ENCODE data around the gene FAM170B.

FAM170B gene

DNA sequence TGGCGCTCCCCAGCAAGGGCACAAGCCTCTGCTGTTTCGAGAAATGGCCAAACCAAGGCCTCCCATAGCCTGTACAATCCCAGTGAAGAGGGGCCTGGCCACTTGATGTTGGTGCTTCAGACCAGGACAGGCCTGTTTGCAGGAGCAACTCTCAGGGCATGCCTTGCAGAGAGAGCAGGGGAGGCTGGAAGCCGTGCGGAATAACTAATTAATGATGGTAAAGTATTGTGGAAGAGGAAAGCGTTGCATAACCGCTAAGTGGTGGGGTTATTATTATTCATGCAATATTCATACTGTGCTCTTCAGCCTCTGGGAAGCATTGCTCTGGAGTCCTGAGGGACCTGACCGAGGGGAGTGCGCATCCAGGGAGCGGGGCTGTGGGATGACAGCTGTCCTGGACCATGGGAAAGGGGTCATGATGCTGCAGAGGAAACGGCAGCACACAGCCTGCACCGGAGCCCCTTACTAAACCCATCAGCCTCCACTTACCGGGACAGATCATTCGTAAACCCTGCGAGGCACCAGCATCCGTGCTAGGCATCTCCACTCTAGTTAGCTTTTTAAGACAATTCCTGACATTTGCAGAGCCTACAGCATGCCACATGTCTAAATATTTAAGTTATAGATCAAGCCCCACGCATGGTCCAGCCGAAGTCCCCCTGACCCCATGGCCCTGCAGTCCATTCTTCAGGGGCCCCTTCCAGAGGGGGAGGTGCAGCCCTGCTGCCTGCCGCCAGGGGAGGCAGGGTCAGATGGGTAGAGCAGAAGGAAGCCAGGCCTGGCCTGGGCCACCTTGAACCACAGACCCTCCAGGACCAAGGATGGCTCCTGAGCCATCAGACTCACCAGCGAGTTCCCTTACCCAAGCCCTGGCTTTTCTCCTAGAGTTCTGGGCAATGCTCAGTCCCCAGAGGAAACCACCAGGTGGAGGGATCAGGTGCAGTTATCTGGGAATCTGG is 42.8 kb upstream of the FAM170B start:
- peak overlapping the region; percentile 25 to 96 (median 65); a peak in 21 of 22 replicates for H3K4me2 ChIP-seq
- H3K27ac ChIP-seq, result peak overlapping the region in 8 of 11 experiments; percentile 30 to 91 (median 73); a peak in 16 of 22 replicates
- H3K9me3 ChIP-seq (replicated peaks in 1 of 11), result no peaks in the 10 kb centered on the region
- H3K27me3 ChIP-seq, result no peaks in the 10 kb centered on the region
- H3K9ac ChIP-seq, result peak overlapping the region in 5 of 11 experiments; percentile 7 to 71 (median 58); a peak in 6 of 22 replicates
- peaks cover 0 to 88% (median 48%) of the 10 kb centered on the region in 11 experiments; a peak in 14 of 22 replicates for H4K20me1 ChIP-seq
- TF ChIP-seq Cebpa-rat (IDR thresholded peaks at IDR 0.05), result no peak
- peaks cover 0 to 17% (median 0%) of the 10 kb centered on the region in 11 experiments; a peak in 2 of 22 replicates for H3K36me3 ChIP-seq
- H3K4me3 ChIP-seq, result 0 out of 20 replicates have a peak overlapping the region, but pooled peaks of 1 of the 10 experiments have one; percentile 16
- H3K4me1 ChIP-seq, result peaks cover 57 to 100% (median 92%) of the 10 kb centered on the region in 10 experiments

- no peak overlapping the region for H3K4me3 ChIP-seq
- no peaks in the 10 kb centered on the region for H3K27me3 ChIP-seq
- peaks cover 0 to 17% (median 0%) of the 10 kb centered on the region in 11 experiments; a peak in 2 of 22 replicates for H3K36me3 ChIP-seq
- H4K20me1 ChIP-seq, result peaks cover 0 to 92% (median 55%) of the 10 kb centered on the region in 11 experiments; a peak in 14 of 22 replicates
- H3K4me1 ChIP-seq, result peaks cover 57 to 100% (median 94%) of the 10 kb centered on the region in 10 experiments
- no peak for TF ChIP-seq Cebpa-rat (IDR thresholded peaks at IDR 0.05)
- peak overlapping the region in 7 of 11 experiments; percentile 68 to 96 (median 88); a peak in 12 of 22 replicates for H3K4me2 ChIP-seq
- 0 out of 22 replicates have a peak overlapping the region, but pooled peaks of 1 of the 11 experiments have one; percentile 1 for H3K9ac ChIP-seq
- H3K27ac ChIP-seq, result peak overlapping the region in 6 of 11 experiments; percentile 10 to 91 (median 46); a peak in 7 of 22 replicates
- no peaks in the 10 kb centered on the region for H3K9me3 ChIP-seq (replicated peaks in 1 of 11)
These were observed 41.9 kb upstream of the FAM170B start for GRCh38 chr10:49175587-49176309.

GRCh38 chr10:49174926-49175500 is 41.2 kb upstream of the FAM170B start:
- no peaks in the 10 kb centered on the region for H3K27me3 ChIP-seq
- H3K9ac ChIP-seq, result peak overlapping the region in 4 of 11 experiments; percentile 1 to 43 (median 33); a peak in 4 of 22 replicates
- no peaks in the 10 kb centered on the region for H3K9me3 ChIP-seq (replicated peaks in 1 of 11)
- peak overlapping the region; percentile 46 to 96 (median 72) for H3K4me2 ChIP-seq
- H3K27ac ChIP-seq, result peak overlapping the region in 8 of 11 experiments; percentile 8 to 72 (median 46); a peak in 12 of 22 replicates
- no peak overlapping the region for H3K4me3 ChIP-seq
- peaks cover 0 to 17% (median 0%) of the 10 kb centered on the region in 11 experiments; a peak in 2 of 22 replicates for H3K36me3 ChIP-seq
- peaks cover 0 to 92% (median 63%) of the 10 kb centered on the region in 11 experiments; a peak in 14 of 22 replicates for H4K20me1 ChIP-seq
- no peak for TF ChIP-seq Cebpa-rat (IDR thresholded peaks at IDR 0.05)
- H3K4me1 ChIP-seq, result peaks cover 50 to 100% (median 90%) of the 10 kb centered on the region in 10 experiments

DNA sequence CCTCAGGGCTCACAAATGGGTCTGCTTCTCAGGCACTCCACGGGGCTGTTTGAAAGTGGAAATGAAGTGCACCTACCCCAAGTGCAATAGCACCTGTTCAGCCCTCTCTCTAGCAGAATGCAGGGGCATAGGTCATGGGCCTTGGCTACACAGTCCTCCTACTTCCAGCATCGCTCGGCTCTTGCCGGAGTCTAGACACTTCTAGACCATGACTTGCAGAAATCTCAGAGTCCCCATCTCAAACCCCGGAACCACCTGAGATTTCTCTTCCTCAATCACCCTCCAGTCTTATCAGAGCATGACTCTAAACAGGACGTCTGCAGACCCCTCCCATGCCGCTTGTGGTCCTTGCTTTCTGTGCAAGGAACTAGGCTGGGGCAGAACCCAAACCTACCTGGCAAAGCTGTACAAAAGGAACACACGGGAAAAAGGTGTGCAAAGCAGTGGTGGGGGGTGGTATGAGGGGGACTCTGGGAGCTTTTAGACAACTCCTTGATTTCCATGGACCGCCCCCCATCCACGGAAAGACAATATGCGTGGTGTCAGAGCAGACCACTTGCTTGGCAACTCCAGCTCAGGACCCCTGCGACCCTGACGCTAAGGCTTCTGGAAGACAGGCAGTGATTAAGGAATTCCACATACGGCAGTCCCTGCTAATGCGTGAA is 40.6 kb upstream of the FAM170B start:
- Histone ChIP-seq H3K4me1 (peaks cover 46 to 100% (median 87%) of the 10 kb centered on the region in 10 experiments), H3K4me2 (peak overlapping the region; percentile 46 to 96 (median 72)), H3K36me3 (peaks cover 0 to 17% (median 0%) of the 10 kb centered on the region in 11 experiments; a peak in 2 of 22 replicates), H3K27ac (peak overlapping the region in 10 of 11 experiments; percentile 14 to 72 (median 44); a peak in 18 of 22 replicates), H3K9me3 (replicated peaks in 1 of 11) (no peaks in the 10 kb centered on the region), H3K4me3 (no peak overlapping the region), H3K9ac (peak overlapping the region in 3 of 11 experiments; percentile 32 to 43 (median 41); a peak in 4 of 22 replicates), H4K20me1 (peaks cover 0 to 92% (median 59%) of the 10 kb centered on the region in 11 experiments; a peak in 14 of 22 replicates), H3K27me3 (no peaks in the 10 kb centered on the region)
- TF ChIP-seq Cebpa-rat (IDR thresholded peaks at IDR 0.05), result no peak

DNA sequence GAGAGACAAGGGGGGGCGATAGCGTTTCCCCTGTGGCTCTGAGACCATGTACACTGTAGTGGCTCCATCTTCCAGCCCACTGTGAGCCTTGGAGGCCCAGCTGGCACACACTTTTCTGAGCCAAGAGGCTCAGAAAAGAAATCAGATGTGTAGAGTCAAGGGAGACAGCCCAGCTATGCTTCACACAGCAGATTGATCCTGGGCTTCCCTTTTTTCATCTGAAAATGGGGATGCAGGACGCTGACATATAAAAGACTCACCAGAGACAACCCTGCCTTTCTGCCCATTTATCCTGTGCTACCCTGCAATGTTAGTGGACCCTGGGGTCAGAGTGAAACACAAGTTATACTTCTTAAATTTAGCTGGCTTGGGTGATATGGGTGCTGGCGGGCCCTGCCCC is 40.0 kb upstream of the FAM170B start:
- H3K27me3 ChIP-seq, result no peaks in the 10 kb centered on the region
- H3K9ac ChIP-seq, result peak overlapping the region in 2 of 11 experiments; percentile 32 to 41; a peak in 2 of 22 replicates
- H3K9me3 ChIP-seq (replicated peaks in 1 of 11), result no peaks in the 10 kb centered on the region
- H3K36me3 ChIP-seq, result peaks cover 0 to 17% (median 0%) of the 10 kb centered on the region in 11 experiments; a peak in 2 of 22 replicates
- no peak overlapping the region for H3K4me3 ChIP-seq
- H3K4me1 ChIP-seq, result peaks cover 46 to 100% (median 86%) of the 10 kb centered on the region in 10 experiments
- peak overlapping the region in 9 of 11 experiments; percentile 14 to 72 (median 54); a peak in 17 of 22 replicates for H3K27ac ChIP-seq
- H3K4me2 ChIP-seq, result peak overlapping the region; percentile 46 to 96 (median 72)
- H4K20me1 ChIP-seq, result peaks cover 0 to 94% (median 64%) of the 10 kb centered on the region in 11 experiments; a peak in 14 of 22 replicates
- no peak for TF ChIP-seq Cebpa-rat (IDR thresholded peaks at IDR 0.05)

GRCh38 chr10:49173201-49173772 is 39.5 kb upstream of the FAM170B start:
- H4K20me1 ChIP-seq, result peaks cover 0 to 93% (median 64%) of the 10 kb centered on the region in 11 experiments; a peak in 14 of 22 replicates
- H3K9ac ChIP-seq, result no peak overlapping the region
- H3K27ac ChIP-seq, result peak overlapping the region in 8 of 11 experiments; percentile 14 to 72 (median 56); a peak in 10 of 22 replicates
- no peak for TF ChIP-seq Cebpa-rat (IDR thresholded peaks at IDR 0.05)
- no peaks in the 10 kb centered on the region for H3K9me3 ChIP-seq (replicated peaks in 1 of 11)
- H3K27me3 ChIP-seq, result no peaks in the 10 kb centered on the region
- no peak overlapping the region for H3K4me3 ChIP-seq
- H3K4me1 ChIP-seq, result peaks cover 46 to 99% (median 82%) of the 10 kb centered on the region in 10 experiments
- peak overlapping the region in 10 of 11 experiments; percentile 56 to 96 (median 80); a peak in 19 of 22 replicates for H3K4me2 ChIP-seq
- H3K36me3 ChIP-seq, result peaks cover 0 to 12% (median 0%) of the 10 kb centered on the region in 11 experiments; a peak in 2 of 22 replicates

DNA sequence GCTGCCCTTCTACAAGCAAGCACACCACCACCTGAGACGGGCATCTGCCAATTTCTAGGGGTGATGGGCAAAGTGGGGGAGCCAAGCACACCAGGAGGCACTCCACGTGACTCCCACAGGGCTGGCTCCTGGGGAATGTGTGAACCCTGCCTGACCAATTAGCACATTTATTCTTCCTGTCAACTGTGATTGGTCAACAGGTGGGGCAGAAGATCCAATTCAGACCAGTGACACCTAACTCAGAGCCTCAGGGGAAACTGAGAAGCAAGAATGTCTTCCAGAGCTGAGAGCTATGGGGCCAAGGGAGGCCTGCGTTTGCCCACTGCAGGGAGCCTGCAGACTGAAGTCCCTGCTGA is 38.9 kb upstream of the FAM170B start:
- Histone ChIP-seq H3K27ac (peak overlapping the region in 2 of 11 experiments; percentile 12 to 32; a peak in 3 of 22 replicates), H3K9ac (no peak overlapping the region), H3K27me3 (no peaks in the 10 kb centered on the region), H3K4me1 (peaks cover 44 to 99% (median 80%) of the 10 kb centered on the region in 10 experiments), H4K20me1 (peaks cover 0 to 93% (median 67%) of the 10 kb centered on the region in 11 experiments; a peak in 14 of 22 replicates), H3K36me3 (peaks cover 0 to 14% (median 0%) of the 10 kb centered on the region in 11 experiments; a peak in 9 of 22 replicates), H3K9me3 (replicated peaks in 1 of 11) (no peaks in the 10 kb centered on the region), H3K4me3 (no peak overlapping the region; a peak in 1 of 20 replicates), H3K4me2 (peak overlapping the region in 10 of 11 experiments; percentile 52 to 96 (median 80); a peak in 20 of 22 replicates)
- TF ChIP-seq Cebpa-rat (IDR thresholded peaks at IDR 0.05), result no peak

Data from BLaER1 treated with 17β-estradiol and CSF1 and Interleukin-3, amounts not matched to agents 10 nM and 100 nM (cell line).